ENCODE measurements around the gene ZBTB20.

GRCh38 chr3:114582929-114583328, 564.2 kb downstream of the ZBTB20 start:
- no peak for TF ChIP-seq CTCF (conservative IDR thresholded peaks at IDR 0.05 in 1 of 2, IDR thresholded peaks at IDR 0.05 in 1 of 2; ENCODE audit: low read depth in 1 of 2, low read length in 2 of 2)
- no peak for TF ChIP-seq EZH2 (IDR thresholded peaks at IDR 0.05; ENCODE audit: low read length, missing control alignments)
